Fibroblast of lung (primary cell): ENCODE measurements around the gene IL36RN.

Source experiments
- EZH2 ChIP-seq: IDR thresholded peaks from 2 replicates; pipeline ENCODE4 v1.5.1; 2012; ENCODE audit warnings: low read length, control low read depth, mild to moderate bottlenecking; ENCODE audit errors: missing control alignments
- TF ChIP-seq, protein P1 (sequence below), 2 donors: IDR thresholded peaks in 1 of 2; conservative IDR thresholded peaks in 1 of 2; 1 replicate in 1 of 2; 2 replicates in 1 of 2; pipeline ENCODE4 v1.5.1; 2011 to 2012; ENCODE audit warnings: low read length in 2 of 2, control low read depth in 1 of 2, inconsistent platforms in 1 of 2, low read depth in 1 of 2, mild to moderate bottlenecking in 1 of 2

DNA sequence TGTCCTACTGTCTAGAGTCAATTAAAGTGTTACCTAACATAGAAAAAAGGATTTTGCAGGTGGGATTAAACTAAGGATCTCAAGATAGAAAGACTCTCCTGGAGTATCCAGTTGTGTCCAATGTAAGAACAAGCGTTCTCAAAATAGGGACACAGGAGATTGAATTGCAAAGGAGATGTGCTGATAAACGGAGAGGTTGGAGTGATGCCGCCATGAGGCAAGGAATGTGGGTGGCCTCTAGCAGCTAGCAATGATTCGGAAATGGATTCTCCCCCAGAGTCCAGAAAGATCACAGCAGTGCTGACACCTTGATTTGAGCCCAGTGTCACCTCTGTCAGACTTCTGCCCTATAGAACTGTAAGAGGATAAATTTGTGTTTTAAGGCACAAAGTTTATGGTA lies 44.3 kb downstream of the IL36RN start:
- TF ChIP-seq, protein P1, sequence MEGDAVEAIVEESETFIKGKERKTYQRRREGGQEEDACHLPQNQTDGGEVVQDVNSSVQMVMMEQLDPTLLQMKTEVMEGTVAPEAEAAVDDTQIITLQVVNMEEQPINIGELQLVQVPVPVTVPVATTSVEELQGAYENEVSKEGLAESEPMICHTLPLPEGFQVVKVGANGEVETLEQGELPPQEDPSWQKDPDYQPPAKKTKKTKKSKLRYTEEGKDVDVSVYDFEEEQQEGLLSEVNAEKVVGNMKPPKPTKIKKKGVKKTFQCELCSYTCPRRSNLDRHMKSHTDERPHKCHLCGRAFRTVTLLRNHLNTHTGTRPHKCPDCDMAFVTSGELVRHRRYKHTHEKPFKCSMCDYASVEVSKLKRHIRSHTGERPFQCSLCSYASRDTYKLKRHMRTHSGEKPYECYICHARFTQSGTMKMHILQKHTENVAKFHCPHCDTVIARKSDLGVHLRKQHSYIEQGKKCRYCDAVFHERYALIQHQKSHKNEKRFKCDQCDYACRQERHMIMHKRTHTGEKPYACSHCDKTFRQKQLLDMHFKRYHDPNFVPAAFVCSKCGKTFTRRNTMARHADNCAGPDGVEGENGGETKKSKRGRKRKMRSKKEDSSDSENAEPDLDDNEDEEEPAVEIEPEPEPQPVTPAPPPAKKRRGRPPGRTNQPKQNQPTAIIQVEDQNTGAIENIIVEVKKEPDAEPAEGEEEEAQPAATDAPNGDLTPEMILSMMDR (conservative IDR thresholded peaks at IDR 0.05 in 1 of 2, IDR thresholded peaks at IDR 0.05 in 1 of 2; ENCODE audit: low read depth in 1 of 2, low read length in 2 of 2), result no peak
- TF ChIP-seq EZH2, result no peak
